HepG2 (cell line): Measurements from ENCODE around the gene PJA2. TPM values are rescaled to one million over a fixed set of nuclear protein-coding genes. Genes with fewer than 3 reads are reported as not detected.

ENCODE experiments used
- ATAC-seq: fragments of 200-7000 bp; cut with Tn5 transposase; 3 replicates; pipeline ENCODE4 v1.9.1; 2020; ENCODE audit warnings: mild to moderate bottlenecking, moderate library complexity
- BruUV-seq: library from RNA; stranded (reverse); fragments of 400-500 nt; replicated peaks from 2 replicates; lab custom pipeline; 2021; lab: Mats Ljungman, UMichigan
- CTCF ChIA-PET: fragments of 300-600 bp; formaldehyde crosslinking; extraction: SDS; loops from one replicate; lab custom pipeline; 2021; ENCODE audit warnings: low total read pairs, inconsistent platforms, low intra/inter-chr PET ratio; lab: Yijun Ruan, JAX
- POLR2A ChIA-PET: fragments of 350-600 bp; sonication (Branson Sonifier 250); formaldehyde crosslinking; loops from one replicate; lab custom pipeline; 2020; ENCODE audit warnings: antibody characterized with exemption, inconsistent platforms; lab: Yijun Ruan, JAX
- DNase-seq: peaks from one replicate; pipeline ENCODE4 v3.0.0-alpha.2; 2015; ENCODE audit warnings: low spot score
- FAIRE-seq: peaks from 3 replicates; lab custom pipeline; 2011; peaks lifted over from hg19 to GRCh38; lab: Jason Lieb, UNC
- H2AFZ ChIP-seq: one replicate; pipeline ENCODE4 v1.6.1; 2011; ENCODE audit warnings: low read length, inconsistent platforms
- H3K27ac ChIP-seq: fragments of 300-600 bp; 3 replicates; pipeline ENCODE4 v1.8.0; 2011; ENCODE audit warnings: mixed run types, mild to moderate bottlenecking, mixed read lengths, low read length, inconsistent platforms; ENCODE audit not compliant: insufficient read depth; ENCODE audit errors: extremely low read length
- H3K27me3 ChIP-seq, 2 experiments: fragments of 200-600 bp in 1 of 2; 2 replicates in 1 of 2; 3 replicates in 1 of 2; pipeline versions ENCODE4 v1.6.0 to v1.8.0; 2011; ENCODE audit warnings: low read length in 2 of 2, mild to moderate bottlenecking in 2 of 2, moderate library complexity in 2 of 2, inconsistent platforms in 1 of 2; ENCODE audit not compliant: insufficient read depth in 2 of 2, control insufficient read depth in 1 of 2
- H3K36me3 ChIP-seq, 2 experiments: fragments of 200-600 bp in 1 of 2; replicated peaks in 1 of 2; 2 replicates in 1 of 2; 3 replicates in 1 of 2; pipeline versions ENCODE4 v1.5.1 to v1.8.0; 2011; ENCODE audit warnings: low read length in 2 of 2, inconsistent platforms in 1 of 2; ENCODE audit not compliant: insufficient read depth in 2 of 2, control insufficient read depth in 1 of 2
- H3K4me1 ChIP-seq: 2 replicates; pipeline ENCODE4 v1.5.1; 2012; ENCODE audit warnings: low read length, inconsistent platforms; ENCODE audit not compliant: insufficient read depth
- H3K4me2 ChIP-seq: 2 replicates; pipeline ENCODE4 v1.6.0; 2011; ENCODE audit warnings: low read depth, low read length, inconsistent platforms
- H3K4me3 ChIP-seq, 3 experiments: fragments of 200-600 bp in 1 of 3; sonication (generic), shearing (Covaris generic) in 1 of 3; replicated peaks in 1 of 3; 2 replicates each; pipeline ENCODE4 v1.5.1; 2011 to 2016; ENCODE audit warnings: low read length in 3 of 3, inconsistent platforms in 2 of 3, low read depth in 2 of 3, mild to moderate bottlenecking in 2 of 3, control low read depth in 1 of 3, mixed read lengths in 1 of 3; ENCODE audit not compliant: insufficient read depth in 1 of 3
- H3K79me2 ChIP-seq: one replicate; pipeline ENCODE4 v1.6.1; 2011; ENCODE audit warnings: low read length, inconsistent platforms; ENCODE audit not compliant: insufficient read depth
- H3K9ac ChIP-seq: 2 replicates; pipeline ENCODE4 v1.6.0; 2011; ENCODE audit warnings: mild to moderate bottlenecking, low read depth, low read length, inconsistent platforms; ENCODE audit not compliant: insufficient read depth
- H3K9me3 ChIP-seq: 2 replicates; pipeline ENCODE4 v1.5.1; 2012; ENCODE audit warnings: mild to moderate bottlenecking, low read length
- H4K20me1 ChIP-seq: 2 replicates; pipeline ENCODE4 v1.6.0; 2011; ENCODE audit warnings: inconsistent platforms, mild to moderate bottlenecking, low read length, moderate library complexity; ENCODE audit not compliant: insufficient read depth
- CHD2 ChIP-seq: IDR thresholded peaks from 2 replicates; pipeline ENCODE4 v1.6.1; 2011; ENCODE audit warnings: low read depth, low read length, improper control_type of control experiment
- CREB1 ChIP-seq, 2 experiments: fragments of 450-650 bp in 1 of 2; IDR thresholded peaks; 2 replicates each; pipeline ENCODE4 v1.6.1; 2016 to 2017; ENCODE audit warnings: control low read depth in 1 of 2, mild to moderate bottlenecking in 1 of 2, missing compliant biosample characterization in 1 of 2, missing genetic modification characterization in 1 of 2
- EHMT2 ChIP-seq: fragments of 200-600 bp; sonication (generic); IDR thresholded peaks from 2 replicates; pipeline ENCODE4 v1.7.0; 2017; ENCODE audit warnings: antibody characterized with exemption, low read depth, low read length, borderline replicate concordance
- FOSL1 ChIP-seq: sonication (generic); formaldehyde crosslinking; IDR thresholded peaks from 2 replicates; pipeline ENCODE4 v1.9.0; 2021; ENCODE audit warnings: missing genetic modification reagents, borderline replicate concordance
- HHEX ChIP-seq: IDR thresholded peaks from 2 replicates; pipeline ENCODE4 v1.6.1; 2016; ENCODE audit warnings: control low read depth
- HNRNPH1 ChIP-seq: fragments of 200-400 bp; formaldehyde crosslinking; optimal IDR thresholded peaks from 2 replicates; pipeline ENCODE3; 2017; ENCODE audit warnings: mild to moderate bottlenecking, low read depth, low read length
- HNRNPLL ChIP-seq: fragments of 200-400 bp; formaldehyde crosslinking; IDR thresholded peaks from 2 replicates; pipeline ENCODE4 v1.6.1; 2017; ENCODE audit warnings: mild to moderate bottlenecking, low read depth, low read length; ENCODE audit not compliant: poor library complexity, severe bottlenecking
- MIXL1 ChIP-seq: IDR thresholded peaks from 2 replicates; pipeline ENCODE4 v1.6.1; 2016
- MYC ChIP-seq: sonication (generic); formaldehyde crosslinking; IDR thresholded peaks from 2 replicates; pipeline ENCODE4 v1.9.0; 2021; ENCODE audit warnings: missing genetic modification reagents, borderline replicate concordance
- SETDB1 ChIP-seq: sonication (generic); formaldehyde crosslinking; IDR thresholded peaks from 2 replicates; pipeline ENCODE4 v1.5.1; 2020; ENCODE audit warnings: missing genetic modification reagents, mild to moderate bottlenecking, borderline replicate concordance
- SOX6 ChIP-seq, 2 experiments: fragments of 450-650 bp in 1 of 2; sonication (generic) in 1 of 2; formaldehyde crosslinking in 1 of 2; IDR thresholded peaks; 2 replicates each; pipeline versions ENCODE4 v1.4.0 to v1.6.1; 2017 to 2020; ENCODE audit warnings: antibody characterized with exemption in 1 of 2, mild to moderate bottlenecking in 1 of 2, missing genetic modification reagents in 1 of 2
- ZMYM3 ChIP-seq: sonication (generic); formaldehyde crosslinking; IDR thresholded peaks from 2 replicates; pipeline ENCODE4 v1.5.1; 2020; ENCODE audit warnings: mild to moderate bottlenecking, missing genetic modification reagents
- ZMYM4 ChIP-seq: sonication (generic); formaldehyde crosslinking; IDR thresholded peaks from 2 replicates; pipeline ENCODE4 v1.8.1; 2023; ENCODE audit warnings: mild to moderate bottlenecking, missing genetic modification reagents
- ZNF747 ChIP-seq: sonication (generic); formaldehyde crosslinking; IDR thresholded peaks from 2 replicates; pipeline ENCODE4 v1.8.1; 2023; ENCODE audit warnings: missing genetic modification reagents, mild to moderate bottlenecking, borderline replicate concordance
- ZNF775 ChIP-seq: sonication (generic); formaldehyde crosslinking; IDR thresholded peaks from 2 replicates; pipeline ENCODE4 v1.4.0; 2020; ENCODE audit warnings: missing genetic modification reagents, mild to moderate bottlenecking, moderate library complexity, borderline replicate concordance
- in situ Hi-C: cut with HindIII; loops from 2 replicates; pipeline ENCODE4 v1.10.0; 2017; ENCODE audit warnings: low pct_unique_long_range_greater_than_20kb; ENCODE audit not compliant: extremely low pct_ligation_motif_present
- intact Hi-C: fragments of 100-400 bp; cut with micrococcal nuclease; formaldehyde crosslinking; loops from one replicate; pipeline ENCODE4 v1.10.0; 2022; ENCODE audit not compliant: unreplicated experiment
- polyA plus RNA-seq, 8 experiments: library from polyadenylated mRNA; depleted of rRNA in 3 of 8; stranded (reverse) in 7 of 8; unstranded in 1 of 8; fragments of >200 nt; fragmentation: Illumina TruSeq in 4 of 8; extraction: Trizol in 4 of 8; gene quantifications; 2 replicates each; pipeline versions ENCODE4 v1.2.1 to v1.2.3, GENCODE V29; 2011 to 2016; ENCODE audit warnings: low read depth in 4 of 8, missing spikeins in 1 of 8, mixed read lengths in 1 of 8; ENCODE audit not compliant: insufficient read depth in 1 of 8
- total RNA-seq, 5 experiments: library from RNA; depleted of rRNA; stranded (reverse); fragments of >200 nt; fragmentation: Illumina TruSeq; extraction: Trizol; gene quantifications; 2 replicates each; pipeline ENCODE4 v1.2.3, GENCODE V29; 2016; ENCODE audit warnings: low read depth in 1 of 5
- TF ChIP-seq, protein P1 (sequence below): sonication (generic); formaldehyde crosslinking; IDR thresholded peaks from 2 replicates; pipeline ENCODE4 v1.9.0; 2022; ENCODE audit warnings: low read depth, missing genetic modification reagents
- TF ChIP-seq, protein P2 (sequence below): sonication (generic); formaldehyde crosslinking; IDR thresholded peaks from 2 replicates; pipeline ENCODE4 v1.8.1; 2022; ENCODE audit warnings: low read depth, mild to moderate bottlenecking, missing genetic modification reagents
- TF ChIP-seq, protein P3 (sequence below): sonication (generic); formaldehyde crosslinking; IDR thresholded peaks from 2 replicates; pipeline ENCODE4 v1.8.0; 2022; ENCODE audit warnings: missing genetic modification reagents, mild to moderate bottlenecking, inconsistent platforms, borderline replicate concordance

The PJA2 gene
- total and polyA plus RNA-seq, 2 of the 13 experiments (the other 11 are each of a cell fraction or from before 2014, with no cell fraction given) = 39.4 to 41.4 TPM

DNA sequence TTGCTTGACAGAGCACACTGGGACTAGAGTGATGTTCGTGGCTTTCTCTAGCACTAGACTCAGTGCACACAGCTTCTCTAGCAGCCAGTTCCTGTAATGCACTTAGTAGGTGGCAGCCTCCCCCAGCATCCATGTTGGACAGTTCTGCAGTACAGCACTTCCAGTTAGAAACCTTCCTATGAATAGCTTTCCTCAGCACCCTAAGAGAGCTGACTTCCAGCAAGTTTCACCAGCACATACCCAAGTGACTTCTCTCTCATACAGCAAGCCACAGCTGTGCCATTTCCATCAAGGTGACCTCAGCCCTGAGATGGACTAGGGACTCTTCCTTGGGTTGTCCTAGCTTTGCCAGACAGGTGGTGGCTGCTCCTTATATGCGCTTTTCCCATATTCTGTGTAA, 60.4 kb downstream of the PJA2 start (continued):
- TF ChIP-seq CREB1 (IDR thresholded peaks at IDR 0.05) (no peak), CREB1 (CRISPR knock-in tag; IDR thresholded peaks at IDR 0.05) (no peak), MIXL1 (CRISPR knock-in tag) (no peak)
- TF ChIP-seq, all 625 proteins: peak for 0

DNA sequence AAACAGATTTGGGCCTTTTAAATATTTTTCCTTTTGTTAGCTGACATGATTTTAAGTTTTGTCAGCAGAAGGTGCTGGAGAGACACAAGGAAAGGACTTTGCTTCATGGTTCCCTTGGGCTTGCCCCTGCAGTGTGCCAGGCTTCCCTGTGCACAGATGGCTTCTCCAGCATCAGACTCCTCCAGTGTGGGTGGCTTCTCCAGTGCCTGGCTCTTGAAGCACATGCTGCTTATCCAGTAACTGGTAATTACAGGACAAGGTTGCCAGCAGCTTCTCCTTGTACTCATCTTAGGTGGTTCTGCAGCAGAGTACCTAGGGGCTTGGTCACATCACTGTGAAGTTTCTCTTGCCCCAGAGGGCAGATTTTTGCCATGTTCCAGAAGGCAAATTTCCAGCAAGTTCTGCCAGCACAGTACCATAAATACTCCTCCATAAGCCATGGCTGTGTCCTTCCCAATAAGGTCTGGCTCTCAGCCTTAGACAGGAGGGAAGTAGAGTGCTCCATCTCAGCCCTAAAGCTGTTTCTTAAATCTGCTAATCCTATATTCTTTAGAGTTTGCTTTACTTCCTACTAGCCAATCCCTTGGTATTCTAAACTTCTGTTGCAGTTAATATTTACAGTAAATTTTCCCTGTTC, 62.4 kb downstream of the PJA2 start:
- Histone ChIP-seq H3K4me1 (no peaks in the 10 kb centered on the region), H4K20me1 (peaks cover 3% of the 10 kb centered on the region; the same call in 1 of the 2 replicates), H3K79me2 (no peaks in the 10 kb centered on the region), H3K9me3 (no peaks in the 10 kb centered on the region), H3K9ac (no peak overlapping the region), H2AFZ (no peak overlapping the region), H3K27ac (no peak overlapping the region), H3K4me3 (no peak overlapping the region), H3K27me3 (no peaks in the 10 kb centered on the region), H3K4me2 (no peak overlapping the region), H3K36me3 (peaks cover 6 to 57% of the 10 kb centered on the region in 2 experiments)
- DNase-seq (no peak), ATAC-seq (no peak; the same call in 1 of the 3 replicates), FAIRE-seq (no peak)
- in situ Hi-C loops (no loop called here), intact Hi-C loops (no loop called here)
- no TSS peak for BruUV-seq
- ChIA-PET CTCF (no interaction called here), POLR2A (no interaction called here)
- TF ChIP-seq HHEX (no peak), HNRNPH1 (no peak), CHD2 (no peak), ZNF747 (CRISPR knock-in tag) (no peak), FOSL1 (no peak), HNRNPLL (no peak), MYC (CRISPR knock-in tag) (no peak), ZMYM3 (no peak), SOX6 (IDR thresholded peaks at IDR 0.05) (no peak), SOX6 (CRISPR knock-in tag; IDR thresholded peaks at IDR 0.05) (no peak), ZMYM4 (CRISPR knock-in tag) (no peak), SETDB1 (CRISPR knock-in tag) (no peak), ZNF775 (CRISPR knock-in tag) (no peak), EHMT2 (no peak)
- TF ChIP-seq, protein P1, sequence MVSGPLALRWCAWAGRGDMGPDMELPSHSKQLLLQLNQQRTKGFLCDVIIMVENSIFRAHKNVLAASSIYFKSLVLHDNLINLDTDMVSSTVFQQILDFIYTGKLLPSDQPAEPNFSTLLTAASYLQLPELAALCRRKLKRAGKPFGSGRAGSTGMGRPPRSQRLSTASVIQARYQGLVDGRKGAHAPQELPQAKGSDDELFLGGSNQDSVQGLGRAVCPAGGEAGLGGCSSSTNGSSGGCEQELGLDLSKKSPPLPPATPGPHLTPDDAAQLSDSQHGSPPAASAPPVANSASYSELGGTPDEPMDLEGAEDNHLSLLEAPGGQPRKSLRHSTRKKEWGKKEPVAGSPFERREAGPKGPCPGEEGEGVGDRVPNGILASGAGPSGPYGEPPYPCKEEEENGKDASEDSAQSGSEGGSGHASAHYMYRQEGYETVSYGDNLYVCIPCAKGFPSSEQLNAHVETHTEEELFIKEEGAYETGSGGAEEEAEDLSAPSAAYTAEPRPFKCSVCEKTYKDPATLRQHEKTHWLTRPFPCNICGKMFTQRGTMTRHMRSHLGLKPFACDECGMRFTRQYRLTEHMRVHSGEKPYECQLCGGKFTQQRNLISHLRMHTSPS (CRISPR knock-in tag) = no peak
- TF ChIP-seq, protein P2, sequence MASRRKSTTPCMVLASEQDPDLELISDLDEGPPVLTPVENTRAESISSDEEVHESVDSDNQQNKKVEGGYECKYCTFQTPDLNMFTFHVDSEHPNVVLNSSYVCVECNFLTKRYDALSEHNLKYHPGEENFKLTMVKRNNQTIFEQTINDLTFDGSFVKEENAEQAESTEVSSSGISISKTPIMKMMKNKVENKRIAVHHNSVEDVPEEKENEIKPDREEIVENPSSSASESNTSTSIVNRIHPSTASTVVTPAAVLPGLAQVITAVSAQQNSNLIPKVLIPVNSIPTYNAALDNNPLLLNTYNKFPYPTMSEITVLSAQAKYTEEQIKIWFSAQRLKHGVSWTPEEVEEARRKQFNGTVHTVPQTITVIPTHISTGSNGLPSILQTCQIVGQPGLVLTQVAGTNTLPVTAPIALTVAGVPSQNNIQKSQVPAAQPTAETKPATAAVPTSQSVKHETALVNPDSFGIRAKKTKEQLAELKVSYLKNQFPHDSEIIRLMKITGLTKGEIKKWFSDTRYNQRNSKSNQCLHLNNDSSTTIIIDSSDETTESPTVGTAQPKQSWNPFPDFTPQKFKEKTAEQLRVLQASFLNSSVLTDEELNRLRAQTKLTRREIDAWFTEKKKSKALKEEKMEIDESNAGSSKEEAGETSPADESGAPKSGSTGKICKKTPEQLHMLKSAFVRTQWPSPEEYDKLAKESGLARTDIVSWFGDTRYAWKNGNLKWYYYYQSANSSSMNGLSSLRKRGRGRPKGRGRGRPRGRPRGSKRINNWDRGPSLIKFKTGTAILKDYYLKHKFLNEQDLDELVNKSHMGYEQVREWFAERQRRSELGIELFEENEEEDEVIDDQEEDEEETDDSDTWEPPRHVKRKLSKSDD (CRISPR knock-in tag) = no peak
- TF ChIP-seq, protein P3, sequence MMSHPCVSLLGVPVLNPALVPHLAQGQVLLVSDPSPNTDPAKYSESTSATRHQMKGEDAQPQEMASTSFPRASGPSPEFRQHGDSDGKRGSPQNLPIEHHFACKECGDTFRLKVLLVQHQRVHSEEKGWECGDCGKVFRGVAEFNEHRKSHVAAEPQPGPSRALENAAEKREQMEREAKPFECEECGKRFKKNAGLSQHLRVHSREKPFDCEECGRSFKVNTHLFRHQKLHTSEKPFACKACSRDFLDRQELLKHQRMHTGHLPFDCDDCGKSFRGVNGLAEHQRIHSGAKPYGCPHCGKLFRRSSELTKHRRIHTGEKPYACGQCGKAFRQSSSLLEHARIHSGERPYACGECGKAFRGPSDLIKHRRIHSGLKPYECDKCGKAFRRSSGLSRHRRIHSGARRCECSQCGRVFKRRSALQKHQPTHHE (CRISPR knock-in tag) = no peak
